Lung (tissue), 12 donors: ENCODE data around the gene NTN1. TPM values are rescaled to one million over a fixed set of nuclear protein-coding genes. Genes with fewer than 3 reads are reported as not detected.

Experiments used
- ATAC-seq: fragments of 200-7000 bp; cut with Tn5 transposase; one replicate; pipeline ENCODE4 v1.9.1; 2020; ENCODE audit warnings: moderate number of reproducible peaks; ENCODE audit not compliant: insufficient read depth, low FRiP score
- DNase-seq, 3 donors: peaks; one replicate each; pipeline ENCODE4 v3.0.0-alpha.2; 2013 to 2017
- H3K27ac ChIP-seq, 2 donors: one replicate each; pipeline ENCODE4 v1.5.1; 2013; ENCODE audit warnings: mild to moderate bottlenecking in 2 of 2, moderate library complexity in 2 of 2, control low read depth in 1 of 2, inconsistent platforms in 1 of 2, low read depth in 1 of 2, low read length in 1 of 2
- H3K27me3 ChIP-seq, 3 donors: one replicate each; pipeline ENCODE4 v1.5.1; 2013; ENCODE audit warnings: low read length in 2 of 3; ENCODE audit not compliant: control insufficient read depth in 3 of 3, insufficient read depth in 3 of 3
- H3K36me3 ChIP-seq, 4 donors: one replicate each; pipeline ENCODE4 v1.5.1; 2013; ENCODE audit warnings: low read length in 4 of 4, mild to moderate bottlenecking in 1 of 4, moderate library complexity in 1 of 4; ENCODE audit not compliant: control insufficient read depth in 4 of 4, insufficient read depth in 4 of 4
- H3K4me1 ChIP-seq, 5 donors: one replicate each; pipeline ENCODE4 v1.5.1; 2013; ENCODE audit warnings: low read length in 5 of 5, mild to moderate bottlenecking in 2 of 5, moderate library complexity in 1 of 5; ENCODE audit not compliant: control insufficient read depth in 5 of 5, insufficient read depth in 5 of 5
- H3K4me3 ChIP-seq: one replicate; pipeline ENCODE4 v1.5.1; 2013; ENCODE audit warnings: mild to moderate bottlenecking, control low read depth, moderate library complexity
- H3K9ac ChIP-seq, 2 donors: one replicate each; pipeline ENCODE4 v1.5.1; 2013; ENCODE audit warnings: low read length in 2 of 2, control low read depth in 1 of 2; ENCODE audit not compliant: insufficient read depth in 1 of 2
- H3K9me3 ChIP-seq, 4 donors: one replicate each; pipeline ENCODE4 v1.5.1; 2013; ENCODE audit warnings: low read length in 3 of 4, mild to moderate bottlenecking in 1 of 4, moderate library complexity in 1 of 4; ENCODE audit not compliant: control insufficient read depth in 4 of 4, insufficient read depth in 3 of 4
- CTCF ChIP-seq: IDR thresholded peaks from 2 replicates; pipeline ENCODE4 v1.5.1; 2012; ENCODE audit warnings: mild to moderate bottlenecking; ENCODE audit errors: control extremely low read depth, extremely low read depth
- WGBS, 2 donors: extraction: QIAGEN DNeasy Blood & Tissue Kit; methylation state at CpG; one replicate each; pipeline ENCODE4 v1.1.7; 2013; 5-methylcytosine and 5-hydroxymethylcytosine counted together
- polyA plus RNA-seq, 2 donors: library from polyadenylated mRNA; stranded (reverse); fragments of 200-250 nt; gene quantifications; one replicate each; pipeline ENCODE4 v1.2.1, GENCODE V29; 2013
- total RNA-seq, 2 donors: library from RNA; depleted of rRNA in 1 of 2; stranded (reverse); fragments of >200 nt in 1 of 2; gene quantifications; one replicate each; pipeline ENCODE4 v1.2.1, GENCODE V29; 2014 to 2021
- donor health status: control.
- donor health status: control.
- donor health status: Bipolar disorder and iron deficiency.
- donor health status: healthy.
- donor health status: DM: yes; HTN: yes; CAD: no.

Gene NTN1
- total and polyA plus RNA-seq, 4 donors: 3.6 to 17.1 (median 7.8) TPM

- peaks cover 0 to 65% (median 36%) of the 10 kb centered on the region in 3 donors for H3K27me3 ChIP-seq
- H3K4me3 ChIP-seq: no peak overlapping the region
- peaks cover 0 to 2% (median 0%) of the 10 kb centered on the region in 4 donors for H3K9me3 ChIP-seq
- WGBS, 2 donors: 67 to 87% methylated on average over 8 of the region's 8 CpGs
- peaks cover 0 to 18% (median 3%) of the 10 kb centered on the region in 5 donors for H3K4me1 ChIP-seq
- H3K36me3 ChIP-seq: no peaks in the 10 kb centered on the region
- H3K9ac ChIP-seq: no peak overlapping the region
- H3K27ac ChIP-seq: no peak overlapping the region
- TF ChIP-seq CTCF: no peak
- DNase-seq (no peak), ATAC-seq (no peak)
Observed at GRCh38 chr17:9026741-9027140, 5.4 kb downstream of the NTN1 start.

DNA sequence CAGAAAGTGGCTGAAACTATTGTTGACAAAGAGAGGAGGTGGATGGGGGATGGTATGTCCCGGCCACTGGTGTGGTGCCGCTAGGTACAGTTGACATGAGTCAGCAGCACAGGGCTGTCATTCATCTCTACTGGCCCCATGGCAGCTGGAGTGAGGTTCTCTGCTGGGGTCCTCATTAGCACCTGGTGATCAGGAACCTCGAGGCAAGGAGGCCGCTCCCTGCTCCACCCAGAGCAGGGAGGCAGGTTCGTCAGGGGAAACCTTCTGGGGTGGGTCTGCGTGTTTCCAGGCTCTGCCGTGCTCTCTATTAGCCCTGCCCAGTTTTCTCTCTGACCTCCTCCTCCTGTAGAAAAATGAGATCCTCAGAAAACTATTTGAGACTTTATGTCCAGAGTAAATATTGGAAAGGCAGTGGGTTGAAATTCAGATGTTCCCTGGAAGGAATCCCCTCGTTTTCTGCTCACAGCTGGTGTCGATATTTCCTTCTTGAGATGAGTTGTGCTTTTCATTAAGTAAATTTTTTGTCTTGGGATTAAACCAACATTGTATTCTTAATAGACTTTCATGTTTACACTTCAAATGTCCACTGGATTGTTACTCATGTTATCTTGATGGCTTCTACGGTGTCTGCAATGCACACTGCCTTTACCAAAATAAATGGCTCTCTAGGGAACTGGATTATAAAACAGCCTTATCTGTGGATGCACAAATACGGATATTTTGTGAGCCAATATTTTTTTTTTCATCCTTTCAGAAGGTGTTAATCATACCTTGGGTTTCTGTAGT, 7.1 kb downstream of the NTN1 start:
- Histone ChIP-seq H3K4me1 (peaks cover 0 to 2% (median 0%) of the 10 kb centered on the region in 5 donors), H3K27ac (no peak overlapping the region), H3K4me3 (no peak overlapping the region), H3K27me3 (peaks cover 0 to 66% (median 33%) of the 10 kb centered on the region in 3 donors), H3K9me3 (no peaks in the 10 kb centered on the region), H3K9ac (no peak overlapping the region), H3K36me3 (no peaks in the 10 kb centered on the region)
- WGBS, 2 donors: 59 to 77% methylated on average over 11 of the region's 11 CpGs
- ATAC-seq (no peak), DNase-seq (no peak)
- no peak for TF ChIP-seq CTCF

DNA sequence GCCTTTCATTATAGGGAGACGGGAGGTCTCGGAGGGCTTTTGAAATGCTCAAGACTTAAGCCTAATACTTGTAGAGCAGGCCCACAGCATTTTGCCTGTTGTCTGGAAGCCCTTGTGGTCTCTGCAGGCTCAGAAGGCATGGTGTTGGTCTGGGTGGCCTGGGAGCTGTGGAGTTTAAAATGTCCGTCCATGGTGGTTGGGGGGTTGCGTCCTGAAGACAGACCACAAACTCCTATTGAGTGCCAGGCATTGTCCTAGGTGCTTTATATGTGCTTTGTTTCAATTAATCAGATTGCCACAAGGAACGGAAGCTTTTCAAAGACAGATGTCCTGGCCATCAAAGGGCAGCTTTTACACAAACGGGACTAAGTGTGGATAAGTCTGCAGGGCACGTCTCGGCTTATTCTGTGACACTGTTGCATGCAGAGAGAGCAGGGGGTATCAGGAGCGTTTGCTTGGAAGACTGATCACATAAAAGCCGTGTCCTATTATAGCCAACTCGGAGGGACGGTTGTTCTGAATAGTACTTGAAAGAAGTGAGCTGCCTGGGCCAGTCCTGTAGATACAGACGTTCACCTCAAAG, 7.8 kb downstream of the NTN1 start:
- no peak for TF ChIP-seq CTCF
- no peaks in the 10 kb centered on the region for H3K36me3 ChIP-seq
- H3K27me3 ChIP-seq: peaks cover 0 to 59% (median 26%) of the 10 kb centered on the region in 3 donors
- H3K9ac ChIP-seq: no peak overlapping the region
- no peaks in the 10 kb centered on the region for H3K4me1 ChIP-seq
- no peaks in the 10 kb centered on the region for H3K9me3 ChIP-seq
- DNase-seq: no peak
- H3K27ac ChIP-seq: no peak overlapping the region
- ATAC-seq: no peak
- 71 to 86% methylated on average over 13 of the region's 13 CpGs for WGBS, 2 donors
- no peak overlapping the region for H3K4me3 ChIP-seq
